HG03280 (cell line): ENCODE results near the gene PRKAR2B.
"Not testable (repeated sequence)": the region's sequence is repeated elsewhere in the genome, so short reads cannot be mapped to it uniquely, and the experiment has no call there.

Experiments used
- ATAC-seq: cut with Tn5 transposase; IDR thresholded peaks from one replicate; pipeline ENCODE4 v1.9.1; 2021; ENCODE audit warnings: mild to moderate bottlenecking, moderate library complexity; ENCODE audit not compliant: unreplicated experiment

The PRKAR2B gene

DNA sequence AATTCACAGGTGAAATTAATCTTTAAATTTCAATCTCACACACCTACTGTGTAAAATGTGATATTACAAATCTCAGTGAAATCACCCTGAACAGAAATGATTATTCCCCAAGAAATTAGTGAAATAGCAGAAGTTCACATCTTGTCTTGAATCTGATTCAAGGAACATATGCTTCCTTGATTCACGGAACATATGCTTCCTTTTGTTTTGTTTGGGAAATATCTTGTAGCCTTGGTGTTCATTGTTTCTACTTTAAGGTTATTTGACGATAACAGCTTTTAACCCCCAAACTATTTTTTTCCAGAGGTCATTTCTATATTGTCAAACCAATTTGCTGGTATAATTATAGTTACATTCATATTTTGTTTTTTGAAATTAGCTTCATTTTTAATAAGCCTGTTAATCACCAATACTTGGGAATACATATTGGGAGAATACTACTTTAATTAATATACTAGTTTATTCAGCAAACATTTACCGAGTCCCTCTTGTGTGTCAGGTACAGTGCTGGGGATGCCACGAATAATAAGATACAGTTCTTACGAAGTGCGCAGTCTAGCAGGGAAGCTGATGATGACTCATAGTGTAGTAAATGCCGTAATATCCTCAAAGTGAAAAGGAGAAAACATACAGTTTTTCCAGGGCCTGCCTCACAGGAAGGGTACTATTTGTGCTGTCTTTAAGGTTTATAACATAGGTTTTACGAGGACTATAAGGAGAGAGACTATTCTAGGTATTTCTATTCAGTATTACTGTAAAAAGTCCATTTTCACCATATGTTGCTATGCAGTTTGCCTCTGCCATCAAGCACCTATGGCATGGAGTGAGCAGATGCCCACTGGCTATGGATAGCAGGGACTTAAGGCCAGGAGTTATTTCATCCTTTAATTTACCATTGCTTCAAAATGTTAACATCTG lies 32.5 kb downstream of the PRKAR2B start:
- no peak for ATAC-seq

DNA sequence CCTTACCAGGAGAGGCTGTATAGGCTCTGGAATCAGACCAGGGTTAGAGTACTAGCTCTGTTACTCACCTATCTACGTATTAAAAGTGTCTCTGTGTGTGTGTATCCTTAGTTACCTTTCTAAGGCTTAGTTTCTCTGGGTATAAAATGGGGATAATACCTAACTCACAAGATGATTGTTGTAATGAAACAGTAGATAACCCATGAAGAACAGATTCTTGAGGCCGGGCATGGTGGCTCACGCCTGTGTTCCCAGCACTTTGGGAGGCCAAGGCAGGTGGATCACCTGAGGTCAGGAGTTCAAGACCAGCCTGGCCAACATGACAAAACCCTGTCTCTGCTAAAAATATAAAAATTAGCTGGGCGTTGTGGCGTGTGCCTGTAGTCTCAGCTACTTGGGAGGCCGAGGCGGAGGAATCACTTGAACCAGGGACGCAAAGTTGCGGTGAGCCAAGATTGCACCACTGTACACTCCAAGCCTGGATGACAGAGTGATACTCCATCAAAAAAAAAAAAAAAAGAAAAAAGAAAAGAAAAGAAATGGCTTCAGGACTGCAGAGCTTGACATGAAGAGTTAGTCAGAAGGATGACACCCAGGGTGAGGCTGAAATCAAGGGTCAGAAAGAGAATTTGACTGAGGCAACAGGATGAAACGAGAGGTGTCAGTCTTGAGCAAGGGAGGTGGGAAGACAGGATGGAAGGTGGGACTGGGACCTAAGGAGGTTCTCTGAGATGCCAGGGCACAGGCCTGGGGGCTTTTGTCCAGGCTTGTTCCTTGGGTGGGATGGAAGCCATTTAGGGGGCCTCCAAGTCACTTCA lies 33.4 kb downstream of the PRKAR2B start:
- no peak for ATAC-seq

DNA sequence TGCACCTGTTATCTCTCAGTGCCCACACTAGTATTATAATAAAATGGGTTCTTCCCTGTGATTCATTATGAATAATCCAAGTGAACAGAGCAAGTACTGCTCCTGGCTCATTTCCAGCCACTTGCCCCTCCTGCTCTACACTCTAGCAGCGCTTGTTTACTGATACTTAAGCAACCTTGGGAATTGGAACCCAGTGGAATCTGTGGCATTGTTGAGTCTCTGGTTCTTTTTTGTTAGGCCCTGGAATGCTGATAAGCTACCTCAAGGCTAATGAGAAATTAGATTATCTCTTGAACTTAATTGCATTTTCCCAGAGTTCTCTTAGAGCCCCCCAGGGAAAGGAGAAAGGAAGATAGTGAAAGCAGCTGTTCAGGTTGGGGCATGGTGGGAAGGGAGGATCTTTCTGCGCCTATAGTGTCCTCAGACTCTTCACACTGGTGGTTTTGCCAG lies 34.0 kb downstream of the PRKAR2B start:
- ATAC-seq: no peak

DNA sequence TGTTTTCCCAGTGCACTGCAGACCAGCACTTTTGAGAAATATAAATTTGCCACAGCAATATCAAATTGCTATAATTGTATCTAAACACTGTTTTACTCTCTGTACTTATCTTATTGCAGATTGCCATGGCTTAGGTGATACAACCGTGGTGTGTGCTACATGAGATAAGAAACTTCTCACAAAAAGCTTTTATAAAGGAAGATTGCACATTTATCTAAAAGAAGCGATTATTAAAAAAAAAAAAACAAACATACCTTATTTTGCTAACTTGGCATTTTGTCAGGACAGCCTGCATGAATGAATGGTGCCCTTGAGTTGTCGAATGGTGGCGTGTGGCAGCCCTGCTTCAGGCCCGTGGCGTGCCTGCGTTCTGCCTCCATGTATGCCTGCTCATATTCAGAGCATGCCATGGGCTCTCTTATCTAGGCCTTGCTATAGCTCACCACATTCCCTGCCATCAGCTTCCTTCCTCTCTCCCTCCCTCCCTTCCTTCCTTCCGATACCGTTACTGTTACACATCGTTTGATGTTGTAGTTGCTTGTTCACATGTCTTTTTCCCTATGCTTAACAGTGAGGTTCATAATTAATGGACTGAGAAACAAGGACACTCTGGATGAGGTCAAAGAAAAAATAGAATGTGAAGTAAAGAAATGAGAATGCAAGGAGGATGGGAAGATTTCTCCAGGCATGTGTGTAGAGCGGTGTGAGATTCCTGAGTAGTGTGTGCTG lies 34.9 kb downstream of the PRKAR2B start:
- no peak for ATAC-seq

DNA sequence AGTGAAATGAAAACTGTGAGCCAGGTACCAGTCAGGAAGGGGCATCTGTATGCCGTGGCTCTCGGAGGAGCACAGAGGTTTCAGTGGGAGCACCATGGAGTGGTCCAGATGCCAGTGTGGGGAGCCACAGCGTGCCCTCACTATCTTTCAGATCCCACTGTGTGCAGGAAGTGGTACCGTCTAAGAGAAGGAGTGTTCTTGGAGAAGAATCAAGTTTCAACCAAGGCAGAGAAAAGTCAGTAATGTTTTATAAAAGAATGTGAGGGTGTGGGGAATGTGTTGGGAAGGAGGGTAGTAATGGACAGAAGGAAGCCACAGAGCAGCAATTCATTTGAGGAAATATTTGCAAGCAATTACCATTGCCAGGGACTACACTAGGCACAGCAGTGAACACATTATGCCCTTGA lies 35.6 kb downstream of the PRKAR2B start:
- no peak for ATAC-seq

DNA sequence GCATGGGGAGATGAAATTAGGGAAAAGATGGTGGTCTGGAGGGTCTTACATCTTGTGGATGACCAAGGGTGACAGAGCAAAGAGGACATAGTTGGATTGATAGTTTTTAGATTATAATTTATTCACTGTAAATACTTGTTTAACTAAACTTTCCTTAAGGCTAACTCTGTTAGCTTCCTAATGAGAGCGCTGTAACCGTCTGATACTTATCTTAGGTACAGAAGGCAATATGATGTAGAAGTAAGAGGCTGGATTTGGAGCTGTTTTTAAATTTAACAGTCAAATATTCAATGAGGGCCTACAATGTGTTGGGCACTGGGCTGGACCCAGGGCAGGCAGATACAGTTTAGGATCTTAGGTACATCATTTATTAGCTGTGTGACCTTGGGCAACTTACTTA lies 36.0 kb downstream of the PRKAR2B start:
- no peak for ATAC-seq

DNA sequence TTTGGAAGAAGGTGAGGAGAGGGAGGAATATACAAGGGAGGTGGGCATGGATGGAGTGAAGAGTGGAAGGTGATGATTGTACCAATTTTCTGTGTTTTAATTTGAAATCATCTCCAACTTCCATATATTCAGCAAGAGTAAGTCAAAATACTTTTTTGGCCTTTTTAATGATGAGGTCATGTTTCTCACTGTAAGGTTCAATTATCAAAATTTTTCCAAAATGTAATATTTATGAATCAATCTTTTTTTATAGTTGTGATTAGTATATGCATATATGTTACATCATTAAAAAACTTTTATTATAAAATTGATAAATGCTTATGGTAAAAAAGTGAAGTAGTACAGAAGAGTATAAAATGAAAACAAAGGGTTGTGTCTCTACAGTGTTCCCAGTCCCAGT lies 40.7 kb downstream of the PRKAR2B start:
- ATAC-seq: no peak

DNA sequence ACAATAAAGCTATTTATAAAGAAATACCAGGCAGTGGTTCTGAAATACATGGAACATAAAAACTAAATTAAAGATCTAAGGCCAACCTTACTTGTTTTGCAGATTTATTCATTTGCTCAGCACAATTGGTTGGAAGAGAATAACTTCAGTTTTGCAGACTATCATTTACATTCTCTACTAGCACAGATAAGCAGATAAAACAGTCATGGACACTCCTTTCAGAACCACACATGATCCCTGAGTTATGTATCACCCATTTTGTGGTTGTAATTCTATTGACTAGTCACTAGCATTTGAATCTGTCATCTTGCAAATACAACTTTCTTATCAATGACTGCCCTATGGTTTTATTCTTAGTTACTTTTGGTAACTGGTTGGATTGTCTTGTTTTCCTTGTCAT lies 45.1 kb downstream of the PRKAR2B start:
- ATAC-seq: no peak

DNA sequence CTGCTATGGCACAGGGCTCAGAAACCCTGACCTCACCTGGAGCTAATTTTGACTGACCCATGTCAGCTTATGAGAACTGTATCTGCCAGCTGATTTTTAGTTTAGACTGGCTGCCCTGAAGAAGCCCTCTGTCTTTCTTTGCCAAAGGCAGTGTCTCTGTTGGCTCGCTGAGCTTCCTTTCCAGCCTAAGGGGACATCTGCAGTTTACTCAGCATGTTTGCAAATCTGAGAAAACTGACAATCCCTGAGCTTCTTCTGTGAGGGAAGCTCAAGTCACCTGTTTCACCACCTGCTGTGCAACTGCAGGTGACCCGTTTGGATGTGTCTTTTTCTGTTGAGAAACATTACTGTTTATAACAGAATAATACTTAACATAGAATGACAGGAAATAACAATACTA lies 46.0 kb downstream of the PRKAR2B start:
- ATAC-seq: no peak

DNA sequence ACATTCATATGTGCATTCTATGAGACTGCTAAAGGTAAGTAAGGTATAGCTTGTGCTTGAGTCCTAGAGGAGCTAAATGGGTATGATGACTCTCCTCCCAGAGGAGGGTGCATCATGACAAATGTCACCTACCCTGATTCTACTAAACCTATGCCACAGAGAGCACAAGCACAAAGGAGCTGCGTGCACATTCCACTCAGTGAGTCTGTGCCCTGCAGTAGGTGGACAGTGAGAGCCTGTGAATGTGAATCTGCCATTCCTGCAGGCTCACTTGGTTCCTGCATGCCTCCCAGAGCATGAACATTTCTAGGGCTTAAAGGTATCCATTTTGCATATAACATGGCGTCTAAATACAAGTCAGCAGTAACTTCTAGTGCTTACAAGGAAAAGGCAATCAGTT lies 46.8 kb downstream of the PRKAR2B start:
- no peak for ATAC-seq

DNA sequence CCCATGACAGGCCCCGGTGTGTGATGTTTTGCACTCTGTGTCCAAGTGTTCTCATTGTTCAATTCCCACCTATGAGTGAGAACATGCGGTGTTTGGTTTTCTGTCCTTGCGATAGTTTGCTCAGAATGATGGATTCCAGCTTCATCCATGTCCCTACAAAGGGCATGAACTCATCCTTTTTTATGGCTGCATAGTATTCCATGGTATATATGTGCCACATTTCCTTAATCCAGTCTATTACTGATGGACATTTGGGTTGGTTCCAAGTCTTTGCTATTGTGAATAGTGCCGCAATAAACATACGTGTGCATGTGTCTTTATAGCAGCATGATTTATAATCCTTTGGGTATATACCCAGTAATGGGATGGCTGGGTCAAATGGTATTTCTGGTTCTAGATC lies 49.2 kb downstream of the PRKAR2B start:
- not testable (repeated sequence) for ATAC-seq

DNA sequence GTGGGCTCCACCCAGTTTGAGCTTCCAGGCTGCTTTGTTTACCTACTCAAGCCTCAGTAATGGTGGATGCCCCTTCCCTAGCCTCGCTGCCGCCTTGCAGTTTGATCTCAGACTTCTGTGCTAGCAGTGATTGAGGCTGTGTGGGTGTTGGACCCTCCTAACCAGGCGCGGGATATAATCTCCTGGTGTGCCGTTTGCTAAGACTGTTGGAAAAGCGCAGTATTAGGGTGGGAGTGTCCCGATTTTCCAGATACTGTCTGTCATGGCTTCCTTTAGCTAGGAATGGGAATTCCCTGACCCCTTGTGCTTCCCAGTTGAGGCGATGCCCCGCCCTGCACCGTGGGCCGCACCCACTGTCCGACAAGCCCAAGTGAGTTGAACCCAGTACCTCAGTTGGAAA lies 54.6 kb downstream of the PRKAR2B start:
- not testable (repeated sequence) for ATAC-seq

DNA sequence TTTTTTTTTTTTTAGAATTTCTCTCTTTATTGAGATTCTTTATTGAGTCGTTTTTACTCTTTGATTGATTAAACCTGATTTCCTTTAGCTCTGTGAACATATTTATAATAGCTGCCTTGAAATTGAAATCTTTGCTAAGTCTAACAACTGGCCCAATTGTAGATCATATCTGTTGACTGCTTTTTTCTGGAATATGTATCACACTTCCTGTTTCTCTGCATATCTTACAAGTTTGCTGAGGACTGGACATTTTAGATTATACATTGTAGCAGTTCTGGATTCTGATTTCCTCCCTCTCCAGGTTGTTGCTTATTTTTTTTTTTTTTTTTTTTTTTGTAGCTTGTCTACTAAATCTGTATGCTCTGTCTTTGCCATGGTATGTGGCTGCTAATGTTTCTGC lies 56.3 kb downstream of the PRKAR2B start:
- no peak for ATAC-seq

DNA sequence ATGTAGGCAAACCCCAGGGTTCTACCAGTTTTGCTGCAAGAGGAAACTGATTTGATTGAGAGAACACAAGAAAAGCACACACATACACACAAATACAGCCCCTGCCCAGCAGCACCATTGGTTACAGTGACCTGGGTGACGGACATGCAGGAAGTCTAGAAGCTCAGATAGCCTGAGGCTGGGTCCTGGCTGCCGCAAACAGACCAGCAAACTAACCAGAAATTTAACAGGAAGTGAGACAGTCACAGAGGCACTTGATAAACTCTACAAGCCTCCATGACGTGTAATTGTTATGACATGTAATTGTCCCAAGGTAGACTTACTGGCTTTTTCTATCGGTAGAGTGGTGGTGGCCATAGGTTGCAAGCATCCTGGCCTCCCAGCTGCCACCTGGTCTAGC lies 58.9 kb downstream of the PRKAR2B start:
- no peak for ATAC-seq

DNA sequence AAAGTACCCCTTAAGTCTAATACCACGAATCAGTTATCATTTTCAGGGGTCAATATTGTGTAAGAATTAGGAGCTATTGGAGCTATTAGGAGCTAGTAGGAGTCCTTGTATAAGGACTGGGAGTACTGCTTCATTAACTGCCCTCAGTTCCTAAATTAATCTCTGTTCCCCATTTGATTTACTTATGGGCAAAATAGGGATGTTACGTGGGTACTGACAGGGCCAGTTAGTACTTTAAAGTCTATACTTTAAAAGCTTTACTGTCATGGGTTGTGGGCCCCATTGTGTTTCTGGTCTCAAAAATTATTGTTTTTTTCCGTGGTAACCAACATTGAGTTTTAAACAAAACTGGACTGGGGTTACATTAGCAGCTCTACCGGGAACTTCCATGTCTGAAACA lies 60.3 kb downstream of the PRKAR2B start:
- ATAC-seq: no peak

DNA sequence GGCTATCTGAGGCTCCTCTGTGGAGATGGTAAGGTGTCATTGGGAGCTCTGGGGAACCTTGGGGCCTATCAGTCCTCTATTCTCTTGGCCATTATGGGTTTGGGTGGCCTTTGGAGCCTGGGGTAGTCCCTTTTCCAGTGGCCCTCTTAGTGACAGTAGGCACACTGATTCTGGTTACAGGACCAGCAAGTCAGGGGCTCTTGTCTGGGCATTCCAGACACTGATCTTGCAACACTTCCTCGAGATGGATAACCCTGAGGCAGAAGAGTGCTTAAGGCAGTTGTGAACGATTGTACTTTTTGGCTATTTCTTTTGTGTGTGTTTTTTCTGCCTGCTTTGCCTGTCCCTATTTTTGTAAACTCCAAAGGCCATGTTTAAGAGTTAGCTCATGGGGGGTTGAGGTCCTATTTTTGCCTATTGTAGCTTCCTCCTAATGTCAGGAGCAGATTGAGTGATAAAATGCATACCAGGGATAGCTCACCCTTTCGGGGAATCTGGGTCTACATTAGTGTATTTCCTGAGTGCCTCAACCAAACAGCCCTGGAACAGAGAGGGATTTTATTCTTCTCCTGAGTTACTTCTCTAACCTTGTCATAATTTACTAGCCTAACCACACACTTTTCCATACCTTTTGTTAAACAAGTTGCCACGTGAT lies 61.2 kb downstream of the PRKAR2B start:
- no peak for ATAC-seq

DNA sequence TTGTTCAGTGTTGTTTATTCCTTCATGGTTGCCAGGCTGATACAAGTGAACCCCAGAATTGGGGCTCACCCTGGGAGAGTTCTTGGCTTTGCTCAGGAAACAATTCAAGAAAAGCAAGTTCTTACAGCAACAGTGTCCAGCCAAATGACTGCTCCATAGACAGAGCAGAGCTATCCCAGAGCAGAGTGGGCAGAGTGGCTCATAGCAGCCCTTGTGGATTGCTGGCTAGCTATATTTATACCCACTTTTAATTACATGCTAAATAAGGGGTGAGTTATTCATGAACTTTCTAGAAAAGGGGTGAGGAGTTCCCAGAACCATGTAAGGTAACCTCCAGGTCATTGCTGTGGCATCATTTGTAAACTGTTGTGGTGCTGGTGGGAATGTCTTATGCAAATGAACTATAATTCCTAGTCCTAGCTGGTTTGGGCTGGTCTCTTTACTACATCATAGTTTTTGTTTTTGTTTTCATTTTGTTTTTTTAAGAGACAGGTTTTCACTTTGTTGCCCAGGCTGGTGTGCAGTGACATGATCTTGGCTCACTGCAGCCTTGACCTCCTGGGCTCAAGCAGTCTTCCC lies 64.4 kb downstream of the PRKAR2B start:
- no peak for ATAC-seq

DNA sequence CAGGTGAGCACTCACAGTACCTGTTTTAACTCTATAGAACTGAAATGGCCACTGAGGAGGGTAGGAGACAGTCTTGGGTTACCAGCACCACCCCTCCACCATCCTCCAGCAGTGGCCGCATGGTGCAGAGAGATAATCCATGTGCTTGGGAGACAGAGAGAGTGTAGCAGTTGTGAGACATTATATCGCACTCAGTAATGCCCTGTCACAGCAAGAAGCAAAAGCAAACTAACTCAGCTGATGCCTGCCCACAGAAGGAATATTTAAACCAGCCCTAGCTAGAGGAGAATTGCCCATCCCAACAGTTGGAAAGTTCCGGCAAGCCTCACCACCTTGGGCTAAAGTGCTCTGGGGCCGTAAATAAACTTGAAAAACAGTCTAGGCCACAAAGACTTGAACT lies 65.5 kb downstream of the PRKAR2B start:
- no peak for ATAC-seq

DNA sequence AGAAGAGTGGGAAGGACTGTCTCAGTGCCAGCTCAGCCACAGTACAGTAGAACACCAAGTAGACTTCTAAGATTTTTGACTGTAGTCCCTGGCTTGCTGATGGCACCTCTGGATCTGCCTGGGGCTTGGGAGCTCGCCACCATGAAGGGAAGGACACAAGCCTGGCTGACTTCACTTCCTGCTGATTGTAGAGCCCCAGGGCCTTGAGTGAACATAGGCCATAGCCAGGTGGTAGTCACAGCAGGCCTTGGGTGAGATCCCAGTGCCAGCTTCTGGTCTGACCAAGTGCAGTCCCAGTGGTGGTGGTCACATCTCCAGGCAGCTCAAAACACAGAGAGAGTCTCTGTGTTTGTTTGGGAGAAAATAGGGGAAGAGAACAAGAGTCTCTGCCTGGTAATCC lies 66.7 kb downstream of the PRKAR2B start:
- ATAC-seq: no peak

DNA sequence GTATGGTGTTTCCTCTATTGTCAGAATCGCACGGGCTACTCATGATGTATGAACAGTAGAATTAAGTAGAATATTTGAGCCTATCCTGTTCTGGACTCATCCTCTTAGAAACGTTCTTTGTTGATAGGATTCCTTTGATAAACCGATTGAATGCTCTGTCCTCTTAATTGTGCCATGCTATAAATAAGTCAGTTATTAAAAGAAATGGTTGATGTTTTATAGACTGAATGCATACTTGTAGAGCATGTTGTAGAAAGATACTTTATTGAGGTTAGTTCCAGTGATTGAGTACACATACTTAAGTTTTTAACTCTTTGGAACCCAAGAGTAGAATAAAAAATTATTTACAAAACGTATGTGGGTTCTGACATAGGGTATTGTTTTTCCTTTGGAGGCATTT lies 69.4 kb downstream of the PRKAR2B start:
- no peak for ATAC-seq
